ENCODE data around the gene TMPRSS4. TPM values are rescaled to one million over a fixed set of nuclear protein-coding genes. Genes with fewer than 3 reads are reported as not detected.

TMPRSS4 gene
- total RNA-seq, 4 donors from 2014 or later, result 224 to 423 (median 248) TPM

DNA sequence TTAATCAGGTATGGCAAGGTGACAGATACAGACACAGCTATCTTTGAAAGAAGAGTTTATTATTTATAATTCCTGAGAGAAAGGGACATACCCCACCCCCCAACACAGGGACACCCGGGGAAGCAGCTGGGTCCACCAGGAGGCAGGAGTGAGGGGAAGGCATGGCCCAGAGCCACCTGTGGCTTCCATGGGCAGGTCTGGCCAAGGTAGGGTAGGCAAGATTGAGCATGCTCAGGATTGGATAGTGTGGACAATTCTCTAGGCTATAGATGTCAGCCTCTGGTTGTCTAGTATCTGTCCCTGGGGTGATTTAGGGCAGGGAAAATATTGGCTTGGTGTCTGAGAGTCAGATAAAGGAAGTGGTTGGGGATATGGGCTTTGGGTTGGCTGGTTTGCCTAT is 37.4 kb downstream of the TMPRSS4 start:
- Histone ChIP-seq H3K4me1 (peaks cover 0 to 6% (median 2%) of the 10 kb centered on the region in 4 donors), H3K36me3 (no peaks in the 10 kb centered on the region), H3K27ac (no peak overlapping the region), H3K4me3 (no peak overlapping the region), H3K9me3 (no peaks in the 10 kb centered on the region), H3K27me3 (no peaks in the 10 kb centered on the region)
- DNase-seq, result no peak
- TF ChIP-seq POLR2AphosphoS5 (IDR thresholded peaks at IDR 0.05) (no peak), EP300 (IDR thresholded peaks at IDR 0.05; ENCODE audit: low read depth) (no peak), CTCF (IDR thresholded peaks at IDR 0.05) (no peak), POLR2A (IDR thresholded peaks at IDR 0.05) (no peak)
- intact Hi-C loops (cut with DNase I; ENCODE audit: low total_unique reads), result no loop called here
- in situ Hi-C loops (cut with MboI; ENCODE audit: low pct_ligation_motif_present in 1 of 4, low pct_unique_long_range_greater_than_20kb in 1 of 4, low sequenced_read_pairs in 3 of 4), result no loop called here
- 78% methylated on average over 1 of the region's 1 CpG; no CpG with 5 or more reads in 1 of the 2 donors for WGBS, 2 donors (ENCODE audit: low coverage in 1 of 2)

DNA sequence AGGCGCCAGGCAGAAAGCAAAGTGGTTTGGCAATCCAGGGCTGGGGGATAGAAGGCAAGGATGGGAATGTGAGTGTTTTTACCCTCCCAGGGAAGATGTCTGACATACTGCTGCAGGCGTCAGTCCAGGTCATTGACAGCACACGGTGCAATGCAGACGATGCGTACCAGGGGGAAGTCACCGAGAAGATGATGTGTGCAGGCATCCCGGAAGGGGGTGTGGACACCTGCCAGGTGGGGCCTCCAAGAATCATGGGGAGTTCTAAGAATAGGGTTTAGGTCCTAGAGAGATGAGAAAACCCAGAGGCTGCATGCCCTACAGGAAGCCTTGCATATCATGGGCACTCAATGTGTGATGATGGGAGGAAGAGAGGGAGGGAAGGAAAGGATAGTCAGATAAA is 38.2 kb downstream of the TMPRSS4 start:
- TF ChIP-seq EP300 (IDR thresholded peaks at IDR 0.05; ENCODE audit: low read depth) (no peak), CTCF (IDR thresholded peaks at IDR 0.05) (no peak), POLR2A (IDR thresholded peaks at IDR 0.05) (no peak), POLR2AphosphoS5 (IDR thresholded peaks at IDR 0.05) (no peak)

DNA sequence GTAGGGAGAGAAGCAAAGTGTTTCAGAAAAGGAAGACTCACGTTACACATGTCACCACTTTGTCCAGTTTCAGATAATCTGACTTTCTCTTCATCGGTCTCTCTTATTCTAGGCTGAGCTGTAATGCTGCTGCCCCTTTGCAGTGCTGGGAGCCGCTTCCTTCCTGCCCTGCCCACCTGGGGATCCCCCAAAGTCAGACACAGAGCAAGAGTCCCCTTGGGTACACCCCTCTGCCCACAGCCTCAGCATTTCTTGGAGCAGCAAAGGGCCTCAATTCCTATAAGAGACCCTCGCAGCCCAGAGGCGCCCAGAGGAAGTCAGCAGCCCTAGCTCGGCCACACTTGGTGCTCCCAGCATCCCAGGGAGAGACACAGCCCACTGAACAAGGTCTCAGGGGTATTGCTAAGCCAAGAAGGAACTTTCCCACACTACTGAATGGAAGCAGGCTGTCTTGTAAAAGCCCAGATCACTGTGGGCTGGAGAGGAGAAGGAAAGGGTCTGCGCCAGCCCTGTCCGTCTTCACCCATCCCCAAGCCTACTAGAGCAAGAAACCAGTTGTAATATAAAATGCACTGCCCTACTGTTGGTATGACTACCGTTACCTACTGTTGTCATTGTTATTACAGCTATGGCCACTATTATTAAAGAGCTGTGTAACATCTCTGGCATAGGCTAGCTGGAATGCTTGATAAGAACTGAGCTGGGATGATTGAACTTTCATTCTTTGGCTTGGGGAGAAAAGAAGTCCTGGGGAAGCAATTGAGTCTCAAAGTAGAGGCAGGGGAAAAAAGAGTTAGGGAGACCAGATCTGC is 41.1 kb downstream of the TMPRSS4 start:
- no peaks in the 10 kb centered on the region for H3K27me3 ChIP-seq
- in situ Hi-C loops (cut with MboI; ENCODE audit: low pct_ligation_motif_present in 1 of 4, low pct_unique_long_range_greater_than_20kb in 1 of 4, low sequenced_read_pairs in 3 of 4), result no loop called here
- H3K4me3 ChIP-seq, result no peak overlapping the region
- peaks cover 0 to 5% (median 0%) of the 10 kb centered on the region in 4 donors for H3K36me3 ChIP-seq
- DNase-seq, result no peak
- no peaks in the 10 kb centered on the region for H3K4me1 ChIP-seq
- WGBS, 2 donors (ENCODE audit: low coverage in 1 of 2), result 75 to 83% methylated on average over 2 to 6 of the region's 9 CpGs
- intact Hi-C loops (cut with DNase I; ENCODE audit: low total_unique reads), result no loop called here
- no peak overlapping the region for H3K27ac ChIP-seq
- TF ChIP-seq CTCF (IDR thresholded peaks at IDR 0.05) (no peak), EP300 (IDR thresholded peaks at IDR 0.05; ENCODE audit: low read depth) (no peak), POLR2A (IDR thresholded peaks at IDR 0.05) (no peak), POLR2AphosphoS5 (IDR thresholded peaks at IDR 0.05) (no peak)
- H3K9me3 ChIP-seq, result no peaks in the 10 kb centered on the region

More for the DNA sequence above, 38.2 kb downstream of the TMPRSS4 start:
- in situ Hi-C loops (cut with MboI; ENCODE audit: low pct_ligation_motif_present in 1 of 4, low pct_unique_long_range_greater_than_20kb in 1 of 4, low sequenced_read_pairs in 3 of 4), result no loop called here
- no peaks in the 10 kb centered on the region for H3K36me3 ChIP-seq
- no peak overlapping the region for H3K4me3 ChIP-seq
- DNase-seq, result no peak
- no peaks in the 10 kb centered on the region for H3K27me3 ChIP-seq
- peaks cover 0 to 6% (median 2%) of the 10 kb centered on the region in 4 donors for H3K4me1 ChIP-seq
- no peaks in the 10 kb centered on the region for H3K9me3 ChIP-seq
- no peak overlapping the region for H3K27ac ChIP-seq
- 92% methylated on average over 7 of the region's 7 CpGs; no CpG with 5 or more reads in 1 of the 2 donors for WGBS, 2 donors (ENCODE audit: low coverage in 1 of 2)
- intact Hi-C loops (cut with DNase I; ENCODE audit: low total_unique reads), result no loop called here

- intact Hi-C loops (cut with DNase I; ENCODE audit: low total_unique reads) (no loop called here), in situ Hi-C loops (cut with MboI; ENCODE audit: low pct_ligation_motif_present in 1 of 4, low pct_unique_long_range_greater_than_20kb in 1 of 4, low sequenced_read_pairs in 3 of 4) (no loop called here)
- DNase-seq, result no peak
- H3K27me3 ChIP-seq, result no peaks in the 10 kb centered on the region
- H3K27ac ChIP-seq, result no peak overlapping the region
- no peaks in the 10 kb centered on the region for H3K4me1 ChIP-seq
- TF ChIP-seq POLR2A (IDR thresholded peaks at IDR 0.05) (no peak), POLR2AphosphoS5 (IDR thresholded peaks at IDR 0.05) (no peak), CTCF (IDR thresholded peaks at IDR 0.05) (no peak), EP300 (IDR thresholded peaks at IDR 0.05; ENCODE audit: low read depth) (no peak)
- 63 to 100% methylated on average over 1 of the region's 1 CpG for WGBS, 2 donors (ENCODE audit: low coverage in 1 of 2)
- no peaks in the 10 kb centered on the region for H3K9me3 ChIP-seq
- H3K36me3 ChIP-seq, result peaks cover 0 to 5% (median 0%) of the 10 kb centered on the region in 4 donors
- H3K4me3 ChIP-seq, result no peak overlapping the region
Measured at GRCh38 chr11:118120793-118121192, 43.9 kb downstream of the TMPRSS4 start.
